Right lobe of liver (tissue), 4 donors: Measurements from ENCODE around the gene FOXP1.

Source experiments
- CTCF ChIP-seq, 4 donors: fragments of 200-600 bp in 3 of 4; fragments of 450-650 bp in 1 of 4; IDR thresholded peaks; one replicate each; pipeline versions ENCODE4 v1.5.1 to v1.8.0; 2016 to 2022; ENCODE audit warnings: antibody characterized with exemption in 4 of 4, mild to moderate bottlenecking in 2 of 4
- POLR2A ChIP-seq: fragments of 450-650 bp; IDR thresholded peaks from one replicate; pipeline ENCODE4 v1.6.1; 2017; ENCODE audit warnings: antibody characterized with exemption, mild to moderate bottlenecking
- donor health status: DM: no; HTN: no; CAD: no.
- donor health status: DM: no; HTN: no; CAD: no.
- donor health status: DM: no; HTN: yes; CAD: no.

- no peak for TF ChIP-seq CTCF (IDR thresholded peaks at IDR 0.05)
- no peak for TF ChIP-seq POLR2A
Measured at GRCh38 chr3:71070497-71071463, 512.7 kb downstream of the FOXP1 start.
